HG02840 (cell line): ENCODE measurements around the gene KPTN.
"Not testable (repeated sequence)": the region's sequence is repeated elsewhere in the genome, so short reads cannot be mapped to it uniquely, and the experiment has no call there.

Source experiments
- ATAC-seq: cut with Tn5 transposase; IDR thresholded peaks from one replicate; pipeline ENCODE4 v1.9.1; 2021; ENCODE audit warnings: mild to moderate bottlenecking, moderate library complexity, moderate number of reproducible peaks; ENCODE audit not compliant: unreplicated experiment, low FRiP score

Gene KPTN

GRCh38 chr19:47492571-47493377, 8.8 kb upstream of the KPTN start:
- ATAC-seq: no peak

GRCh38 chr19:47492137-47492533, 8.1 kb upstream of the KPTN start:
- no peak for ATAC-seq

GRCh38 chr19:47491358-47492136, 7.5 kb upstream of the KPTN start:
- no peak for ATAC-seq

- ATAC-seq: no peak
These were observed 6.8 kb upstream of the KPTN start for GRCh38 chr19:47490847-47491246.

- ATAC-seq: no peak
These were observed 6.0 kb upstream of the KPTN start for GRCh38 chr19:47490031-47490430.

GRCh38 chr19:47489072-47489914, 5.3 kb upstream of the KPTN start:
- no peak for ATAC-seq

- no peak for ATAC-seq
These were observed 3.8 kb upstream of the KPTN start for GRCh38 chr19:47487551-47488515.

GRCh38 chr19:47486900-47487299, 2.9 kb upstream of the KPTN start:
- ATAC-seq: no peak

GRCh38 chr19:47486220-47486619, 2.2 kb upstream of the KPTN start:
- not testable (repeated sequence) for ATAC-seq

- ATAC-seq: no peak
These were observed 1.2 kb upstream of the KPTN start for GRCh38 chr19:47485210-47485609.

- ATAC-seq: no peak
These were observed 819 bp downstream of the KPTN start for GRCh38 chr19:47483200-47483599.

GRCh38 chr19:47481460-47482052, 2.5 kb downstream of the KPTN start:
- ATAC-seq: no peak

GRCh38 chr19:47480658-47481057, 3.4 kb downstream of the KPTN start:
- no peak for ATAC-seq

GRCh38 chr19:47479701-47480503, 4.1 kb downstream of the KPTN start:
- no peak for ATAC-seq

- no peak for ATAC-seq
These were observed 7.5 kb downstream of the KPTN start for GRCh38 chr19:47476438-47476972.

- no peak for ATAC-seq
These were observed 8.6 kb downstream of the KPTN start for GRCh38 chr19:47475465-47475864.

GRCh38 chr19:47473336-47473735, 10.7 kb downstream of the KPTN start:
- ATAC-seq: no peak

- no peak for ATAC-seq
These were observed 12.1 kb downstream of the KPTN start, which contains the start of gene SLC8A2 for GRCh38 chr19:47471733-47472457. TSS of gene SLC8A2 (minus strand) at chr19:47471893. CDS start at chr19:47466403, 5,490 bp downstream.
